Measurements from ENCODE around the gene INPP5K. TPM values are rescaled to one million over a fixed set of nuclear protein-coding genes. Genes with fewer than 3 reads are reported as not detected.

The INPP5K gene
- total and polyA plus RNA-seq, 9 donors, result 23.0 to 39.1 (median 28.3) TPM

DNA sequence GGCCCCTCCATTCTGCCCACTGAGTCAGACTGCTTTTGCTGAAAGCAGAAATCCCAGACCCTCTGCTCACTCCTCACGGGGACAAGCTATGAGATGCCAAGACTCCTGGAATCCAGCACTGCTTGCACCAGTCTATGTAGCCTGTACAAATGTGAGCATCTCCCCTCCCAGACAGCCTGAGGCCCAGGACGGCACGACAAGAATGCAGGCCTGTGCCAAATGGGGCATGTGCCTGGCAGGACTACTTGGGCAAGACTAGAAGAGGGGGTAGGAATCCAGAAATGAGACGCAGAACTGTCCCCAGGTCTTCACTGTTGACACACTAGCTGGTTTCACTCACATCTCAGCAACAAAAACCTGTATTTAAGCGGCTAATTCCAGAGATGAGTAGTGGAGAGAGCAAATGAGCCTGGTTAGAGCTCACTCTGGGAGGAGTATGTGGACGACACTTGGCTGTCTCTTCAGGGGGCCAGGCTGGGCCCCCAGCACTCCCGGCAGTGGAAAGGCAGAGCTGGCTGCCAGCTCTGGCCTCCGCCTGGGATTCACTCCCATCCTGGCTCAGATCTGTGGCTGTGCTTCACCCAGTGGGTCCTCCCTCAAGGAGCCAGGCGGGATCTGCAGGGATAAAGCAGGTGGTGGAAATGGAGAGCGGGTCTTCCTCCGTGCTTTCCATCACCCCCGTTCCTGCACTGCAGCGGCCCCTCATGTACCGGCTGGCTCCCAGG, 21.0 kb downstream of the INPP5K start:
- Histone ChIP-seq H3K27me3 (no peaks in the 10 kb centered on the region), H3K4me1 (ENCODE audit: insufficient read depth) (peaks cover 2% of the 10 kb centered on the region), H3K27ac (no peak overlapping the region), H3K36me3 (no peaks in the 10 kb centered on the region), H3K4me3 (no peak overlapping the region), H3K9me3 (no peaks in the 10 kb centered on the region)
- TF ChIP-seq POLR2A (IDR thresholded peaks at IDR 0.05) (no peak), EP300 (IDR thresholded peaks at IDR 0.05) (no peak)
- TF ChIP-seq, protein P1, sequence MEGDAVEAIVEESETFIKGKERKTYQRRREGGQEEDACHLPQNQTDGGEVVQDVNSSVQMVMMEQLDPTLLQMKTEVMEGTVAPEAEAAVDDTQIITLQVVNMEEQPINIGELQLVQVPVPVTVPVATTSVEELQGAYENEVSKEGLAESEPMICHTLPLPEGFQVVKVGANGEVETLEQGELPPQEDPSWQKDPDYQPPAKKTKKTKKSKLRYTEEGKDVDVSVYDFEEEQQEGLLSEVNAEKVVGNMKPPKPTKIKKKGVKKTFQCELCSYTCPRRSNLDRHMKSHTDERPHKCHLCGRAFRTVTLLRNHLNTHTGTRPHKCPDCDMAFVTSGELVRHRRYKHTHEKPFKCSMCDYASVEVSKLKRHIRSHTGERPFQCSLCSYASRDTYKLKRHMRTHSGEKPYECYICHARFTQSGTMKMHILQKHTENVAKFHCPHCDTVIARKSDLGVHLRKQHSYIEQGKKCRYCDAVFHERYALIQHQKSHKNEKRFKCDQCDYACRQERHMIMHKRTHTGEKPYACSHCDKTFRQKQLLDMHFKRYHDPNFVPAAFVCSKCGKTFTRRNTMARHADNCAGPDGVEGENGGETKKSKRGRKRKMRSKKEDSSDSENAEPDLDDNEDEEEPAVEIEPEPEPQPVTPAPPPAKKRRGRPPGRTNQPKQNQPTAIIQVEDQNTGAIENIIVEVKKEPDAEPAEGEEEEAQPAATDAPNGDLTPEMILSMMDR (IDR thresholded peaks at IDR 0.05), result no peak
- 61 to 75% (median 67%) methylated on average over 14 of the region's 14 CpGs for WGBS, 3 donors
- intact Hi-C loops (cut with DNase I), result loop anchor here in 1 of 4 donors (10.0 kb wide), 1 partner anchor 111 kb away; no protein-coding TSS in a partner anchor
- peak in 1 of 5 donors; percentile 19 for DNase-seq

DNA sequence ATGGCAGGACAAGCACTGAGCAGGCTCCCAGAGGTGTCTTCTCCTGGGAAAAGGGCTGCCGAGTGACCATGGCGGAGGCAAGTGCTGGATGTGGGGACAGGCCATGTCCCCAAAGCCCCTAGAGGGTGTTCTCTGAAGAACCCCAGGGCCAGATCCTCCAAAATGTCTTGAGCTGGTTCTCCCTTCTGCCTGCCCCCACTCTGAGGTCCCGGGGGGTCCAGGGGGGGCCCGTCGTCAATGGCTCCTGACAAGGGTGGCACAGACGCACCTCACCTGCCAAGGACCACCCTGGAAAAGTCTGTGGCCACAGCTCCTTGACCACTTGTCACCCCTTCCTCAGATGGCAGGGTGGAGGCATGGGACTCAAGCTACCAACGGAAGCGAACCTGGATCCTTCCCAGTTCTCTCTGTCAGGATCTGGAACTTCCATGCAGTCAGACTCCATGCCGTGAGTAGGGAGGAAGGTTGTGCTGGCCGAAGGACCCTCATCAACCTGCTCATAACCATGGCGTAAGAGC, 21.6 kb downstream of the INPP5K start:
- WGBS, 3 donors, result 89 to 95% (median 90%) methylated on average over 8 to 11 of the region's 11 CpGs
- H3K9me3 ChIP-seq, result no peaks in the 10 kb centered on the region
- peak in 1 of 5 donors; percentile 18 for DNase-seq
- intact Hi-C loops (cut with DNase I), result loop anchor here in 1 of 4 donors (10.0 kb wide), 1 partner anchor 110 kb away; no protein-coding TSS in a partner anchor
- H3K36me3 ChIP-seq, result no peaks in the 10 kb centered on the region
- TF ChIP-seq EP300 (IDR thresholded peaks at IDR 0.05), result no peak
- TF ChIP-seq, protein P1 (IDR thresholded peaks at IDR 0.05), result no peak
- no peak for TF ChIP-seq POLR2A (IDR thresholded peaks at IDR 0.05)
- H3K27ac ChIP-seq, result no peak overlapping the region
- H3K4me3 ChIP-seq, result no peak overlapping the region
- H3K4me1 ChIP-seq (ENCODE audit: insufficient read depth), result peaks cover 2% of the 10 kb centered on the region
- H3K27me3 ChIP-seq, result no peaks in the 10 kb centered on the region

DNA sequence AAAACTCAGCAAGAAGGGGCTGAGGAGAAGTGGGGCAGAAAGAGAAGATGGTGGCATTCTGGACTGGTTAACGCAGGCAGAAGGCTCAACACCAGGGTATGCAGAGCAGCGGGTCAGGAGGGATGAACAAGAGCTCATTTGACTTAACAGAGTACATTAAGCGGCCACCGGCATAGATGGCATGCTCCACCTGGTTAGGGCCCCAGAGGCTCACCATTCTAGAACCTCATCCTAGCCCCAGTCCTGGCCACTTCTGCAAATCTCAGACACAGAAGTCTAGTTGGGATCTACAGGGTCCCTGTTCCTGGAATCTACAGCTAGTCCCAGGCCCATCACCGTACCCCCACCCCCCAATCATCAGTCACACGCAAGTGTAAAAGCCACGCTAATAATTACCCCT, 22.2 kb downstream of the INPP5K start:
- 94 to 96% (median 96%) methylated on average over 7 of the region's 7 CpGs for WGBS, 3 donors
- H3K4me1 ChIP-seq (ENCODE audit: insufficient read depth), result peaks cover 2% of the 10 kb centered on the region
- TF ChIP-seq POLR2A (IDR thresholded peaks at IDR 0.05) (no peak), EP300 (IDR thresholded peaks at IDR 0.05) (no peak)
- TF ChIP-seq, protein P1 (IDR thresholded peaks at IDR 0.05), result no peak
- no peaks in the 10 kb centered on the region for H3K9me3 ChIP-seq
- H3K4me3 ChIP-seq, result no peak overlapping the region
- DNase-seq, result no peak
- intact Hi-C loops (cut with DNase I), result loop anchor here in 1 of 4 donors (10.0 kb wide), 1 partner anchor 109 kb away; no protein-coding TSS in a partner anchor
- no peak overlapping the region for H3K27ac ChIP-seq
- no peaks in the 10 kb centered on the region for H3K27me3 ChIP-seq
- H3K36me3 ChIP-seq, result no peaks in the 10 kb centered on the region

DNA sequence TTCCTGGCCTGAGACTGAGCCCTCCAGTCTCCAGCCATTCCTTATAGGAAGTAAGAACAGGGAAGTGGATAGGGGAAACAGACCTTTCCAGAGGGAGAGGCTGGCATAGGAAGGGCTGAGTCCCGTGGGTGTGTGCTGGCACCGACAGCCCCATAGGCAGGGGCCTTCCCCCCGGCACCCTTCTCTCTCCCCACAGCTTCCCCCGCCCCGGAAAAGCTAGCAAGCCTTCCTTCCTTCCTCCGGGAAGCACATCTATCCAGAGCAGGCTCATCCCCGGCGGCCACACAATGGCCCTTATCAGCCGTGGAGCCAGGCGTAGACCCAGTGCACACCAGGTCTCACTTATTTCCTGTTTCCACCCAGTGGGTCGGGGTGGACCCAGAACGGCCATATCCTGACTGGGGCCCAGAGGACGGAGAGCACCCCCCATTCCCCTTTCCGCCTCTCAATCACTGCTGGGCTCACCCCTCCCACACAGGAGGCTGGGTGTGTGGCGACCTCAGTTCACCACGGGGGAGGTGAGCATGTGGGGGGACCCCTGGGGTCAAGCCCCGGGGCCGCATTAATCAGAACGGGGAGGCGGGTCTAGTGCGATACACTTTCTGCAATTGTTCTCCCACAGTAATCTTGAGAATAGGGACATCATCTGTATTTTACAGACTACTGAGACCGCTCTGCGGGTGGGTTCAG, 23.0 kb downstream of the INPP5K start:
- peak overlapping the region in 1 of 2 donors; percentile 87 for H3K27ac ChIP-seq
- no peak for DNase-seq
- H3K27me3 ChIP-seq, result no peaks in the 10 kb centered on the region
- intact Hi-C loops (cut with DNase I), result loop anchor here in 1 of 4 donors (10.0 kb wide), 1 partner anchor 109 kb away; no protein-coding TSS in a partner anchor
- WGBS, 3 donors, result 63 to 73% (median 66%) methylated on average over 23 of the region's 23 CpGs
- H3K4me3 ChIP-seq, result no peak overlapping the region
- H3K36me3 ChIP-seq, result no peaks in the 10 kb centered on the region
- TF ChIP-seq, protein P1 (IDR thresholded peaks at IDR 0.05), result no peak
- no peak for TF ChIP-seq EP300 (IDR thresholded peaks at IDR 0.05)
- peaks cover 5% of the 10 kb centered on the region for H3K4me1 ChIP-seq (ENCODE audit: insufficient read depth)
- H3K9me3 ChIP-seq, result no peaks in the 10 kb centered on the region
